GM21381 (cell line): ENCODE results near the gene TRIAP1.

Experiments
- ATAC-seq: cut with Tn5 transposase; IDR thresholded peaks from one replicate; pipeline ENCODE4 v1.9.1; 2021; ENCODE audit warnings: mild to moderate bottlenecking, moderate library complexity; ENCODE audit not compliant: unreplicated experiment

TRIAP1 gene

GRCh38 chr12:120432772-120433525 is 13.2 kb downstream of the TRIAP1 start:
- ATAC-seq, result no peak

- ATAC-seq, result no peak
These were observed 16.8 kb downstream of the TRIAP1 start for GRCh38 chr12:120429368-120429767.

- no peak for ATAC-seq
These were observed 17.5 kb downstream of the TRIAP1 start for GRCh38 chr12:120428597-120429229.

- ATAC-seq, result no peak
These were observed 20.4 kb downstream of the TRIAP1 start for GRCh38 chr12:120425797-120426196.

- no peak for ATAC-seq
These were observed 23.2 kb downstream of the TRIAP1 start for GRCh38 chr12:120422892-120423456.

GRCh38 chr12:120421701-120422100 is 24.5 kb downstream of the TRIAP1 start:
- ATAC-seq, result no peak

- ATAC-seq, result no peak
These were observed 28.1 kb downstream of the TRIAP1 start for GRCh38 chr12:120417917-120418580.

GRCh38 chr12:120416490-120417216 is 29.5 kb downstream of the TRIAP1 start:
- ATAC-seq, result no peak

GRCh38 chr12:120413901-120414695 is 32.1 kb downstream of the TRIAP1 start:
- no peak for ATAC-seq

GRCh38 chr12:120412421-120412820 is 33.8 kb downstream of the TRIAP1 start:
- no peak for ATAC-seq

- ATAC-seq, result no peak
These were observed 37.4 kb downstream of the TRIAP1 start for GRCh38 chr12:120408771-120409170.

GRCh38 chr12:120406553-120406952 is 39.6 kb downstream of the TRIAP1 start:
- ATAC-seq, result no peak

- ATAC-seq, result no peak
These were observed 40.1 kb downstream of the TRIAP1 start for GRCh38 chr12:120406069-120406468.

GRCh38 chr12:120404271-120404670 is 41.9 kb downstream of the TRIAP1 start:
- no peak for ATAC-seq

GRCh38 chr12:120403869-120404268 is 42.3 kb downstream of the TRIAP1 start:
- no peak for ATAC-seq

- ATAC-seq, result no peak
These were observed 44.0 kb downstream of the TRIAP1 start for GRCh38 chr12:120402217-120402616.

- ATAC-seq, result no peak
These were observed 46.7 kb downstream of the TRIAP1 start for GRCh38 chr12:120399531-120399930.

GRCh38 chr12:120397824-120398540 is 48.2 kb downstream of the TRIAP1 start:
- no peak for ATAC-seq
